ENCODE results near the gene DSC2.

The DSC2 gene

GRCh38 chr18:31097666-31098065 lies 4.6 kb downstream of the DSC2 start:
- no peak for DNase-seq

- DNase-seq = no peak
These were observed 8.3 kb downstream of the DSC2 start for GRCh38 chr18:31093880-31094279.

GRCh38 chr18:31093294-31093693 lies 8.9 kb downstream of the DSC2 start:
- no peak for DNase-seq

GRCh38 chr18:31091350-31091749 lies 10.9 kb downstream of the DSC2 start:
- DNase-seq = no peak

GRCh38 chr18:31088532-31088931 lies 13.7 kb downstream of the DSC2 start:
- DNase-seq = no peak

- no peak for DNase-seq
These were observed 22.2 kb downstream of the DSC2 start for GRCh38 chr18:31079973-31080372.

- no peak for DNase-seq
These were observed 24.3 kb downstream of the DSC2 start for GRCh38 chr18:31077878-31078277.

GRCh38 chr18:31072175-31072574 lies 30.0 kb downstream of the DSC2 start:
- no peak for DNase-seq

- DNase-seq = no peak
These were observed 32.0 kb downstream of the DSC2 start for GRCh38 chr18:31070206-31070605.

GRCh38 chr18:31066266-31066665 lies 36.0 kb downstream of the DSC2 start:
- no peak for DNase-seq

- no peak for DNase-seq
These were observed 37.0 kb downstream of the DSC2 start for GRCh38 chr18:31065036-31065773.

- no peak for DNase-seq
These were observed 38.1 kb downstream of the DSC2 start for GRCh38 chr18:31064130-31064529.

GRCh38 chr18:31061945-31062344 lies 40.3 kb downstream of the DSC2 start:
- DNase-seq = no peak

GRCh38 chr18:31058897-31059296 lies 43.3 kb downstream of the DSC2 start:
- DNase-seq = no peak

- no peak for DNase-seq
These were observed 44.3 kb downstream of the DSC2 start for GRCh38 chr18:31057917-31058316.

GRCh38 chr18:31057051-31057450 lies 45.2 kb downstream of the DSC2 start:
- no peak for DNase-seq

GRCh38 chr18:31056296-31056695 lies 45.9 kb downstream of the DSC2 start:
- DNase-seq = no peak

- no peak for DNase-seq
These were observed 51.6 kb downstream of the DSC2 start for GRCh38 chr18:31050635-31051034.

- no peak for DNase-seq
These were observed 53.0 kb downstream of the DSC2 start for GRCh38 chr18:31049189-31049588.

GRCh38 chr18:31048216-31048615 lies 54.0 kb downstream of the DSC2 start:
- no peak for DNase-seq

- no peak for DNase-seq
These were observed 55.3 kb downstream of the DSC2 start for GRCh38 chr18:31046916-31047315.

GRCh38 chr18:31045599-31045998 lies 56.6 kb downstream of the DSC2 start:
- no peak for DNase-seq

GRCh38 chr18:31044926-31045325 lies 57.3 kb downstream of the DSC2 start:
- DNase-seq = no peak

- DNase-seq = no peak
These were observed 58.5 kb downstream of the DSC2 start for GRCh38 chr18:31043709-31044108.

Data from GOT3 (cell line).